Esophagus mucosa (tissue), 1 donor: ENCODE data around the gene SORBS1. TPM values are rescaled to one million over a fixed set of nuclear protein-coding genes. Genes with fewer than 3 reads are reported as not detected.

Source experiments
- ATAC-seq: fragments of 200-7000 bp; cut with Tn5 transposase; one replicate; pipeline ENCODE4 v1.9.1; 2020
- total RNA-seq: library from RNA; stranded (reverse); gene quantifications from one replicate; pipeline ENCODE4 v1.2.4, GENCODE V29; 2023
- donor health status: DM: yes; HTN: yes; CAD: no.

The SORBS1 gene
- total RNA-seq, 1 donor from 2014 or later, result 23.2 TPM

DNA sequence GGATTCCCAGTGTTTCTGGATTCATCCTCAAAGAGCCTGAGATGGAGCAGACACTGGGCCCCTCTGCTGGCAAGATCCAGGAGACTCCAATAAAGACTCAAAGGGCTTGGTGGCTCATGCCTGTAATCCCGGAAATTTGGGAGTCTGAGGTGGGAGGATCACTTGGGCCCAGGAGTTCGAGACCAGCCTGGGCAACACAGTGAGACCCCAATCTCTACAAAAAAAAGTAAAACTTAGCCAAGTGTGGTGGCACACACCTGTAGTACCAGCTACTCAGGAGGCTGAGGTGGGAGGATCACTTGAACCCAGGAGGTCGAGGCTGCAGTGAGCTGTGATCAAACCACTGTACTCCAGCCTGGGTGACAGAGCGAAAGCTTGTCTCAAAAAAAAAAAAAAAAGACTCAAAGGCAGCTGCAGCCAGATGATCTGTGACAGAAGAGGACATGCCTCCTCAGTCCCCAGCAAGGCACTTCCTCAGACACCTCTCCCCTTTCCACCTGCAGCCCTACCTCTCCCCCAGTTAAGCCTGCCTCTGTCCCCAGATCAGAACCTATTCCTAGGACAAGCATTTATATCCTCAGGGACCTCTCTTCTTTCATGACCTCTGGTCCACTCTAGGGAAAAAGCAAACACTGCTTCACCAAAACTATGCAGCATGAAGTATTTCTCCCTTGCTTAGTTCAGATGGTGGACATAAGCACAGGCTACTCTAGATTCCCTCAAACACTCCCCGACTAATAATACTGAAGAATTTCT is 298.2 kb downstream of the SORBS1 start:
- no peak for ATAC-seq

DNA sequence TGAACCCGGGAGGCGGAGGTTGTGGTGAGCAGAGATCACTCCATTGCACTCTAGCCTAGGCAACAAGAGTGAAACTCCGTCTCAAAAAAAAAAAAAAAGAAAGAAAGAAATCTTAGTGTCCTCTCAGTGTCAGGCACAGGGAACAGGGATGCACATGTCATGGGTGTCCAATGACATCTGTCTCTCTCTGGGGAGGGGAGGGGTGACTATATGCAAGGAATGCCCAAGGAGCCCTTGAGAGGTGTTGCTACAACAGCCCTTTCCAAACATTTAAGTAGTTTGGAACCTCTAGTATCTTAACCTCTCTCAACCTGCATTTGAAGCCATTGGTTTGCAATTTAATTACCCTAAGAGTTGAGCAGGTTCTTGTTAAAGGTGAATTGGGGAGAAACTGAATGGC is 299.2 kb downstream of the SORBS1 start:
- ATAC-seq, result no peak

Other genes with a start within 250 kb of the SORBS1 start
- 42.6 TPM for gene ALDH18A1, start 95.3 kb upstream of the SORBS1 start, total RNA-seq
- gene TCTN3, start 132.6 kb upstream of the SORBS1 start, total RNA-seq, result 17.3 TPM
- gene ENTPD1, start 194.8 kb upstream of the SORBS1 start, total RNA-seq, result 9.2 TPM